ENCODE measurements around the gene RTP5.

GRCh38 chr2:241904011-241904718 lies 34.6 kb downstream of the RTP5 start:
- TF ChIP-seq EZH2 (IDR thresholded peaks at IDR 0.05; ENCODE audit: insufficient read depth, poor library complexity, severe bottlenecking) (no peak), EZH2phosphoT487 (IDR thresholded peaks at IDR 0.05; ENCODE audit: insufficient read depth, low read depth) (no peak)

All from GM23248 (cell line).